Hepatocyte (in vitro differentiated cells): ENCODE measurements around the gene CES5A.

ENCODE experiments used
- CTCF ChIP-seq: fragments of 200-600 bp; sonication (generic); IDR thresholded peaks from 2 replicates; pipeline ENCODE4 v1.5.1; 2016; ENCODE audit warnings: antibody characterized with exemption, mild to moderate bottlenecking; ENCODE audit not compliant: poor library complexity
- EZH2 ChIP-seq: fragments of 200-600 bp; sonication (generic); IDR thresholded peaks from 2 replicates; pipeline ENCODE4 v1.6.1; 2016; ENCODE audit warnings: antibody characterized with exemption, mild to moderate bottlenecking, borderline replicate concordance

- TF ChIP-seq CTCF (no peak), EZH2 (no peak)
These were observed 36.8 kb upstream of the CES5A start for GRCh38 chr16:55912022-55912421.
